H1 (cell line): ENCODE results near the gene ARHGEF3. TPM values are rescaled to one million over a fixed set of nuclear protein-coding genes. Genes with fewer than 3 reads are reported as not detected.

ENCODE experiments used
- CTCF ChIA-PET: fragments of 300-600 bp; sonication (Branson Sonifier 250); formaldehyde crosslinking; loops from one replicate; lab custom pipeline; 2021; ENCODE audit not compliant: partially characterized antibody; lab: Charles Lee
- POLR2A ChIA-PET: fragments of 300-600 bp; sonication (Branson Sonifier 250); formaldehyde crosslinking; loops from one replicate; lab custom pipeline; 2021; ENCODE audit warnings: inconsistent platforms; ENCODE audit not compliant: partially characterized antibody; lab: Charles Lee
- DNase-seq, 2 experiments: peaks; one replicate each; pipeline versions ENCODE4 v3.0.0 to v3.0.0-alpha.2; 2010 to 2022; ENCODE audit warnings: low spot score in 2 of 2, low read depth in 1 of 2, mixed read lengths in 1 of 2
- FAIRE-seq: peaks from 2 replicates; lab custom pipeline; 2011; peaks lifted over from hg19 to GRCh38; lab: Jason Lieb, UNC
- H2AFZ ChIP-seq: 2 replicates; pipeline ENCODE4 v1.8.1; 2012; ENCODE audit warnings: low read length, inconsistent platforms
- H2AK5ac ChIP-seq: 2 replicates; pipeline ENCODE4 v1.6.1; 2013; ENCODE audit warnings: low read depth, low read length
- H2BK120ac ChIP-seq: replicated peaks from 2 replicates; pipeline ENCODE3; 2013; ENCODE audit warnings: low read depth, low read length, inconsistent platforms
- H2BK12ac ChIP-seq: 2 replicates; pipeline ENCODE4 v1.6.1; 2013; ENCODE audit warnings: low read depth, low read length
- H2BK15ac ChIP-seq: 2 replicates; pipeline ENCODE4 v1.6.1; 2013; ENCODE audit warnings: low read length
- H2BK20ac ChIP-seq: 2 replicates; pipeline ENCODE4 v1.6.1; 2013; ENCODE audit warnings: low read length
- H2BK5ac ChIP-seq: 2 replicates; pipeline ENCODE4 v1.6.1; 2013; ENCODE audit warnings: low read depth, low read length
- H3K14ac ChIP-seq: 2 replicates; pipeline ENCODE4 v1.6.1; 2013; ENCODE audit warnings: inconsistent platforms; ENCODE audit not compliant: insufficient read length
- H3K18ac ChIP-seq: 2 replicates; pipeline ENCODE4 v1.6.1; 2013; ENCODE audit warnings: low read length; ENCODE audit errors: extremely low read depth
- H3K23ac ChIP-seq: 2 replicates; pipeline ENCODE4 v1.6.1; 2013; ENCODE audit warnings: inconsistent platforms; ENCODE audit not compliant: insufficient read length
- H3K23me2 ChIP-seq: 2 replicates; pipeline ENCODE4 v1.6.1; 2013; ENCODE audit warnings: low read depth, low read length
- H3K27ac ChIP-seq: 2 replicates; pipeline ENCODE4 v1.6.1; 2011; ENCODE audit warnings: low read depth, low read length, inconsistent platforms
- H3K27me3 ChIP-seq, 4 experiments: replicated peaks in 1 of 4; 1 replicate in 1 of 4; 2 replicates in 3 of 4; pipeline versions ENCODE4 v1.6.1 to v1.8.1; 2011 to 2013; ENCODE audit warnings: low read length in 3 of 4, mild to moderate bottlenecking in 3 of 4, inconsistent platforms in 2 of 4, mixed read lengths in 2 of 4, moderate library complexity in 1 of 4; ENCODE audit not compliant: control insufficient read depth in 3 of 4, insufficient read depth in 3 of 4; ENCODE audit errors: extremely low read depth in 1 of 4
- H3K36me3 ChIP-seq, 4 experiments: 2 replicates each; pipeline versions ENCODE4 v1.6.1 to v1.8.1; 2011 to 2013; ENCODE audit warnings: mild to moderate bottlenecking in 4 of 4, low read length in 3 of 4, moderate library complexity in 2 of 4, control low read depth in 1 of 4, inconsistent platforms in 1 of 4; ENCODE audit not compliant: insufficient read depth in 4 of 4, control insufficient read depth in 2 of 4
- H3K4ac ChIP-seq: replicated peaks from 2 replicates; pipeline ENCODE3; 2013; ENCODE audit warnings: low read length, low read depth, mixed read lengths, inconsistent platforms; ENCODE audit not compliant: insufficient read length
- H3K4me1 ChIP-seq, 4 experiments: replicated peaks in 1 of 4; 1 replicate in 1 of 4; 2 replicates in 3 of 4; pipeline versions ENCODE4 v1.6.1 to v1.8.1; 2011 to 2013; ENCODE audit warnings: low read length in 3 of 4, inconsistent platforms in 2 of 4, mixed read lengths in 1 of 4; ENCODE audit not compliant: insufficient read depth in 4 of 4, control insufficient read depth in 3 of 4
- H3K4me2 ChIP-seq, 2 experiments: 2 replicates each; pipeline versions ENCODE4 v1.6.1 to v1.8.1; 2011 to 2013; ENCODE audit warnings: low read depth in 2 of 2, low read length in 2 of 2, control low read depth in 1 of 2, inconsistent platforms in 1 of 2, mild to moderate bottlenecking in 1 of 2; ENCODE audit not compliant: insufficient read depth in 1 of 2
- H3K4me3 ChIP-seq, 4 experiments: fragments of 200-600, 300-600 bp in 1 of 4; sonication (generic), shearing (Covaris generic), sonication (Bioruptor Twin) in 1 of 4; 2 replicates each; pipeline versions ENCODE4 v1.5.1 to v1.8.1; 2011 to 2016; ENCODE audit warnings: low read length in 4 of 4, low read depth in 3 of 4, control low read depth in 2 of 4, inconsistent platforms in 2 of 4, mild to moderate bottlenecking in 2 of 4, mixed read lengths in 1 of 4, moderate library complexity in 1 of 4; ENCODE audit not compliant: insufficient read depth in 2 of 4; ENCODE audit errors: extremely low read depth in 1 of 4
- H3K56ac ChIP-seq: replicated peaks from 2 replicates; pipeline ENCODE3; 2013; ENCODE audit warnings: low read depth, mild to moderate bottlenecking, mixed read lengths, low read length, inconsistent platforms; ENCODE audit not compliant: insufficient read length
- H3K79me1 ChIP-seq: 2 replicates; pipeline ENCODE4 v1.6.1; 2013; ENCODE audit warnings: low read depth, low read length, control low read depth
- H3K79me2 ChIP-seq, 2 experiments: 2 replicates each; pipeline versions ENCODE4 v1.6.1 to v1.8.1; 2012 to 2013; ENCODE audit warnings: low read length in 2 of 2, mild to moderate bottlenecking in 2 of 2, inconsistent platforms in 1 of 2; ENCODE audit not compliant: insufficient read depth in 2 of 2, control insufficient read depth in 1 of 2
- H3K9ac ChIP-seq, 4 experiments: replicated peaks in 1 of 4; 1 replicate in 1 of 4; 2 replicates in 3 of 4; pipeline versions ENCODE4 v1.6.1 to v1.8.1; 2011 to 2013; ENCODE audit warnings: low read depth in 3 of 4, low read length in 3 of 4, control low read depth in 2 of 4, mild to moderate bottlenecking in 2 of 4, moderate library complexity in 2 of 4, inconsistent platforms in 1 of 4; ENCODE audit errors: extremely low read depth in 1 of 4
- H3K9me3 ChIP-seq, 2 experiments: 2 replicates each; pipeline versions ENCODE4 v1.6.1 to v1.8.1; 2012 to 2013; ENCODE audit warnings: mild to moderate bottlenecking in 2 of 2, moderate library complexity in 2 of 2, control low read depth in 1 of 2, inconsistent platforms in 1 of 2, low read depth in 1 of 2, low read length in 1 of 2, mixed read lengths in 1 of 2; ENCODE audit not compliant: insufficient read depth in 2 of 2
- H4K20me1 ChIP-seq, 2 experiments: replicated peaks in 1 of 2; 2 replicates each; pipeline versions ENCODE3 to v1.8.1; 2011 to 2013; ENCODE audit warnings: inconsistent platforms in 2 of 2, low read length in 2 of 2, mild to moderate bottlenecking in 1 of 2; ENCODE audit not compliant: insufficient read depth in 2 of 2, control insufficient read depth in 1 of 2
- H4K5ac ChIP-seq: 2 replicates; pipeline ENCODE4 v1.6.1; 2013; ENCODE audit warnings: low read length, low read depth, mixed read lengths, inconsistent platforms; ENCODE audit not compliant: insufficient read length
- H4K8ac ChIP-seq: 2 replicates; pipeline ENCODE4 v1.8.0; 2013; ENCODE audit warnings: mild to moderate bottlenecking, moderate library complexity, low read length, inconsistent platforms; ENCODE audit not compliant: insufficient read depth; ENCODE audit errors: extremely low read depth
- H4K91ac ChIP-seq: replicated peaks from 2 replicates; pipeline ENCODE3; 2013; ENCODE audit warnings: low read length, mixed read lengths, inconsistent platforms; ENCODE audit not compliant: insufficient read length
- ATF3 ChIP-seq: IDR thresholded peaks from 2 replicates; pipeline ENCODE4 v1.6.1; 2011; ENCODE audit warnings: low read depth, mild to moderate bottlenecking, low read length; ENCODE audit not compliant: insufficient read depth
- CBX5 ChIP-seq: fragments of 300-800, 300-1000 bp; sonication (generic); IDR thresholded peaks from 2 replicates; pipeline ENCODE4 v1.7.1; 2016; ENCODE audit warnings: antibody characterized with exemption, low read length, low read depth
- EP300 ChIP-seq, 2 experiments: IDR thresholded peaks; 1 replicate in 1 of 2; 2 replicates in 1 of 2; pipeline ENCODE4 v1.6.1; 2011 to 2012; ENCODE audit warnings: low read depth in 2 of 2, low read length in 2 of 2, mild to moderate bottlenecking in 2 of 2, borderline replicate concordance in 1 of 2, inconsistent platforms in 1 of 2, moderate library complexity in 1 of 2
- KDM5A ChIP-seq: fragments of 200-600 bp; IDR thresholded peaks from 2 replicates; pipeline ENCODE4 v1.7.1; 2012; ENCODE audit warnings: mild to moderate bottlenecking, low read length, inconsistent platforms, mixed read lengths
- MAX ChIP-seq: IDR thresholded peaks from 2 replicates; pipeline ENCODE4 v1.6.1; 2012; ENCODE audit warnings: inconsistent platforms
- NANOG ChIP-seq: IDR thresholded peaks from 2 replicates; pipeline ENCODE4 v1.6.1; 2011; ENCODE audit warnings: low read length, low read depth, mild to moderate bottlenecking, inconsistent platforms; ENCODE audit not compliant: insufficient read depth, poor library complexity, severe bottlenecking
- RFX5 ChIP-seq: IDR thresholded peaks from 2 replicates; pipeline ENCODE4 v1.6.1; 2011; ENCODE audit warnings: low read depth, low read length, improper control_type of control experiment, borderline replicate concordance
- TBP ChIP-seq: IDR thresholded peaks from 2 replicates; pipeline ENCODE4 v1.6.1; 2011; ENCODE audit warnings: low read depth, low read length, improper control_type of control experiment
- YY1 ChIP-seq: IDR thresholded peaks from 2 replicates; pipeline ENCODE4 v1.6.1; 2011; ENCODE audit warnings: low read depth, mild to moderate bottlenecking, low read length
- polyA plus RNA-seq, 7 experiments: library from polyadenylated mRNA; depleted of rRNA in 3 of 7; stranded (reverse) in 5 of 7; unstranded in 2 of 7; fragments of >200 nt in 5 of 7; fragments of 200-250 nt in 2 of 7; gene quantifications; 1 replicate in 5 of 7; 2 replicates in 1 of 7; 4 replicates in 1 of 7; pipeline versions ENCODE4 v1.2.1 to v1.2.3, GENCODE V29; 2011 to 2013; ENCODE audit warnings: missing spikeins in 2 of 7, mixed read lengths in 2 of 7
- total RNA-seq: library from RNA; stranded (reverse); fragmentation: NEBNext Ultra II Directional; extraction: Animal tissue kit (Norgen Biotek cat#: 25700); gene quantifications from 2 replicates; pipeline ENCODE4 v1.2.1, GENCODE V29; 2021

The ARHGEF3 gene
- total and polyA plus RNA-seq, 2 of the 8 experiments (the other 6 are each of a cell fraction or from before 2014, with no cell fraction given): 2.8 to 6.0 TPM

GRCh38 chr3:56771376-56771775 is 30.4 kb downstream of the ARHGEF3 start:
- no peak overlapping the region for H4K91ac ChIP-seq
- POLR2A ChIA-PET: no interaction called here
- no peaks in the 10 kb centered on the region for H4K20me1 ChIP-seq

More at GRCh38 chr3:56771376-56771775, 30.4 kb downstream of the ARHGEF3 start:
- CTCF ChIA-PET: interaction anchor here (1.0 to 1.9 kb wide), 3 partner anchors 11 to 29 kb away, joined by 3 to 4 read pairs (median 3); no protein-coding TSS in a partner anchor
- H3K4ac ChIP-seq: no peak overlapping the region
- no peak for TF ChIP-seq KDM5A
- TF ChIP-seq YY1: no peak
- TF ChIP-seq MAX: no peak
- TF ChIP-seq TBP: no peak
- no peak for TF ChIP-seq CBX5
- no peak for TF ChIP-seq ATF3
- TF ChIP-seq RFX5: no peak
- TF ChIP-seq NANOG: no peak
- no peak for TF ChIP-seq EP300 (IDR thresholded peaks at IDR 0.05; ENCODE audit: borderline replicate concordance in 1 of 2, low read depth in 2 of 2, low read length in 2 of 2)
- no peak overlapping the region for H4K5ac ChIP-seq
- H3K79me1 ChIP-seq: no peaks in the 10 kb centered on the region
- no peak overlapping the region for H3K9ac ChIP-seq
- no peak overlapping the region for H2BK15ac ChIP-seq
- no peak overlapping the region for H2AK5ac ChIP-seq
- DNase-seq: no peak
- no peak overlapping the region for H4K8ac ChIP-seq
- FAIRE-seq: no peak
- no peak overlapping the region for H3K4me3 ChIP-seq
- H3K4me2 ChIP-seq: no peak overlapping the region
- H3K23ac ChIP-seq: no peak overlapping the region
- no peak overlapping the region for H2AFZ ChIP-seq
- H3K36me3 ChIP-seq: no peaks in the 10 kb centered on the region
- no peaks in the 10 kb centered on the region for H3K9me3 ChIP-seq
- H2BK20ac ChIP-seq: no peak overlapping the region
- no peak overlapping the region for H2BK120ac ChIP-seq
- H3K56ac ChIP-seq: no peak overlapping the region
- no peak overlapping the region for H2BK5ac ChIP-seq
- H2BK12ac ChIP-seq: no peak overlapping the region
- no peaks in the 10 kb centered on the region for H3K79me2 ChIP-seq
- H3K14ac ChIP-seq: no peak overlapping the region
- no peaks in the 10 kb centered on the region for H3K4me1 ChIP-seq
- no peaks in the 10 kb centered on the region for H3K23me2 ChIP-seq
- no peaks in the 10 kb centered on the region for H3K27me3 ChIP-seq
- H3K27ac ChIP-seq: no peak overlapping the region
- H3K18ac ChIP-seq: no peak overlapping the region
